Measurements from ENCODE around the gene PLCL2.

DNA sequence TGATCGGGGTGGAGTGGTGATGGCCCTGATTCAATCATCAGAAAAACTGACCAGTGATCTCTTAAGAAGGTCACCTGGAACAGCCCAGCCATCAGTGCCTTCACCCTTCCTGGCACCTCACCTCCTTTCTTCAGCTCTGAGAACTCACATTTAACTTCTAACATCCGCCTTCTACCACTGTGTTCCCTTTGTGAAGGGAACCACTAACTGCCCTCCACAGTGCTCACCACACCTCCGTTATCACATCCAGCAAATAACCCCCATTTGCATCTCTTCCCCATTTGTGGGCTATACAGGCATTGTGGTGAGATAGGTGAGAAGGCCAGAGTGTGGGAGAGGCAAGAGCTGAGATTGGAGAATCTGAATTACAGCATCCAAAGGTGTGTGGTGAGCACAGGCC lies 107.4 kb downstream of the PLCL2 start:
- no peak for TF ChIP-seq E2F4 (IDR thresholded peaks at IDR 0.05; ENCODE audit: low read depth, low read length)
- no peak for TF ChIP-seq REST (IDR thresholded peaks at IDR 0.05; ENCODE audit: low read depth, low read length)

Data from GM12878 (cell line).